Spleen (tissue), 7 donors: Measurements from ENCODE around the gene ZDHHC14.

Experiments used
- POLR2A ChIP-seq, 3 donors: fragments of 450-650 bp; IDR thresholded peaks; one replicate each; pipeline ENCODE4 v1.5.1; 2017; ENCODE audit warnings: antibody characterized with exemption in 3 of 3, mild to moderate bottlenecking in 1 of 3
- POLR2AphosphoS5 ChIP-seq, 3 donors: sonication (generic); formaldehyde crosslinking; IDR thresholded peaks; one replicate each; pipeline ENCODE4 v1.5.1; 2017; ENCODE audit warnings: antibody characterized with exemption in 3 of 3
- TF ChIP-seq, protein P1 (sequence below), 11 experiments: fragments of 200-600 bp in 7 of 11; fragments of 450-650 bp in 4 of 11; sonication (generic) in 4 of 11; IDR thresholded peaks in 8 of 11; conservative IDR thresholded peaks in 3 of 11; 1 replicate in 7 of 11; 2 replicates in 4 of 11; pipeline versions ENCODE4 v1.4.0 to v1.8.0; 2016 to 2021; ENCODE audit warnings: antibody characterized with exemption in 11 of 11, inconsistent platforms in 4 of 11, mild to moderate bottlenecking in 1 of 11
- donor health status: DM: no; HTN: no; CAD: no; lungs with moderate emphysema.
- donor health status: DM: no; HTN: no; CAD: no.
- donor health status: DM: no; HTN: no; CAD: no.

DNA sequence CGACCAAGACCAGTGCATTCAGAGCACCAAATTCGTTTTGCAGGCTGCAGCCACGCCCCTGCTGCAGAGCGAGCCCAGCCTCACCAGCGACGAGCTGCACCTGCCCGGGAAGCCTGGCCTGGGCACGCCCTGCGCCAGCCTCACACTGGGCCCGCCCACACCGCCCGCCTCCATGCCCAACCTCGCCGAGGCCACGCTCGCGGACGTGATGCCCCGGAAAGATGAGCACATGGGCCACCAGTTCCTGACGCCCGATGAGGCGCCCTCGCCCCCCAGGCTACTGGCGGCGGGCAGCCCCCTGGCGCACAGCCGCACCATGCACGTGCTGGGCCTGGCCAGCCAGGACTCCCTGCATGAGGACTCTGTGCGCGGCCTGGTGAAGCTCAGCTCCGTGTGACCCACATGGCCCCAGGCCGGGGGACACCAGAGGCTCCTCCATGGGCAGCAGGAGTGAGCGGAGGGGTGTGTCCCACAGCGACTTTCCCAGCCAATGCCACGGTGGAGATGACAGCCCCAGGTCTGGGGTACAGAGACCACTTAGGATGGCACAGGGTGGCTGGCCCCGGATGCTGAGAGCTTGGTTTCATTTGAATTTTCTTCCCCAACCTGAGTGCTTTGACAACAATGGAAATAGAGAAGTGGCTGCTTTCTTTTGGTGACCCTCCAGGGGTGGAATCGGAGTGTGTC is 291.9 kb downstream of the ZDHHC14 start:
- TF ChIP-seq, protein P1, sequence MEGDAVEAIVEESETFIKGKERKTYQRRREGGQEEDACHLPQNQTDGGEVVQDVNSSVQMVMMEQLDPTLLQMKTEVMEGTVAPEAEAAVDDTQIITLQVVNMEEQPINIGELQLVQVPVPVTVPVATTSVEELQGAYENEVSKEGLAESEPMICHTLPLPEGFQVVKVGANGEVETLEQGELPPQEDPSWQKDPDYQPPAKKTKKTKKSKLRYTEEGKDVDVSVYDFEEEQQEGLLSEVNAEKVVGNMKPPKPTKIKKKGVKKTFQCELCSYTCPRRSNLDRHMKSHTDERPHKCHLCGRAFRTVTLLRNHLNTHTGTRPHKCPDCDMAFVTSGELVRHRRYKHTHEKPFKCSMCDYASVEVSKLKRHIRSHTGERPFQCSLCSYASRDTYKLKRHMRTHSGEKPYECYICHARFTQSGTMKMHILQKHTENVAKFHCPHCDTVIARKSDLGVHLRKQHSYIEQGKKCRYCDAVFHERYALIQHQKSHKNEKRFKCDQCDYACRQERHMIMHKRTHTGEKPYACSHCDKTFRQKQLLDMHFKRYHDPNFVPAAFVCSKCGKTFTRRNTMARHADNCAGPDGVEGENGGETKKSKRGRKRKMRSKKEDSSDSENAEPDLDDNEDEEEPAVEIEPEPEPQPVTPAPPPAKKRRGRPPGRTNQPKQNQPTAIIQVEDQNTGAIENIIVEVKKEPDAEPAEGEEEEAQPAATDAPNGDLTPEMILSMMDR (IDR thresholded peaks at IDR 0.05 in 8 of 11, conservative IDR thresholded peaks at IDR 0.05 in 3 of 11): no peak
- no peak for TF ChIP-seq POLR2A (IDR thresholded peaks at IDR 0.05)
- no peak for TF ChIP-seq POLR2AphosphoS5 (IDR thresholded peaks at IDR 0.05)
